Measurements from ENCODE around the gene MTHFR.

Gene MTHFR

GRCh38 chr1:11800756-11801433, 4.9 kb downstream of the MTHFR start:
- no CpG with 5 or more reads among the region's 21 CpGs for WGBS (ENCODE audit: extremely low coverage, insufficient coverage, insufficient read length)
- peaks cover 2% of the 10 kb centered on the region for H3K9me3 ChIP-seq (ENCODE audit: insufficient read depth, low read depth, low read length)
- H3K4me3 ChIP-seq (ENCODE audit: low read depth, low read length) = no peak overlapping the region
- no peak overlapping the region for H3K18ac ChIP-seq (ENCODE audit: low read length)
- no peak for DNase-seq
- H3K14ac ChIP-seq (ENCODE audit: low read length) = no peak overlapping the region
- H3K36me3 ChIP-seq (ENCODE audit: control insufficient read depth in 1 of 2, insufficient read depth in 2 of 2, low read length in 2 of 2) = peaks cover 12 to 25% of the 10 kb centered on the region in 2 experiments
- H3K9ac ChIP-seq (ENCODE audit: low read length) = no peak overlapping the region
- no peak overlapping the region for H4K12ac ChIP-seq (ENCODE audit: low read depth, low read length)
- no peak overlapping the region for H4K91ac ChIP-seq (ENCODE audit: low read depth, low read length)
- no peaks in the 10 kb centered on the region for H3K27me3 ChIP-seq (ENCODE audit: insufficient read depth, low read length)
- H2BK5ac ChIP-seq (ENCODE audit: low read depth, low read length, poor library complexity) = no peak overlapping the region
- H3K4me2 ChIP-seq (ENCODE audit: low read length) = no peak overlapping the region
- H2BK120ac ChIP-seq (ENCODE audit: insufficient read depth, low read length, poor library complexity) = no peak overlapping the region
- peaks cover 7% of the 10 kb centered on the region for H3K79me2 ChIP-seq (ENCODE audit: control insufficient read depth, insufficient read depth, low read length, poor library complexity)
- H3K4ac ChIP-seq (ENCODE audit: low read depth, low read length) = no peak overlapping the region
- H2AFZ ChIP-seq (ENCODE audit: insufficient read depth, low read length, poor library complexity) = no peak overlapping the region
- peaks cover 16 to 24% of the 10 kb centered on the region in 2 experiments for H3K4me1 ChIP-seq (ENCODE audit: control insufficient read depth in 1 of 2, insufficient read depth in 2 of 2, low read length in 2 of 2)
- peaks cover 18% of the 10 kb centered on the region for H3K79me1 ChIP-seq (ENCODE audit: low read length)
- H4K8ac ChIP-seq (ENCODE audit: low read depth, low read length) = no peak overlapping the region
- no peak overlapping the region for H2AK5ac ChIP-seq (ENCODE audit: low read length)
- no peak overlapping the region for H3K27ac ChIP-seq (ENCODE audit: low read depth, low read length)
- no peak overlapping the region for H2BK12ac ChIP-seq (ENCODE audit: low read length)
- no peak overlapping the region for H3K23ac ChIP-seq (ENCODE audit: low read length)

- Histone ChIP-seq H3K9ac (ENCODE audit: low read length) (no peak overlapping the region), H3K14ac (ENCODE audit: low read length) (no peak overlapping the region), H4K12ac (ENCODE audit: low read depth, low read length) (no peak overlapping the region), H2BK5ac (ENCODE audit: low read depth, low read length, poor library complexity) (no peak overlapping the region), H2BK12ac (ENCODE audit: low read length) (no peak overlapping the region), H3K27me3 (ENCODE audit: insufficient read depth, low read length) (no peaks in the 10 kb centered on the region), H4K8ac (ENCODE audit: low read depth, low read length) (no peak overlapping the region), H3K27ac (ENCODE audit: low read depth, low read length) (no peak overlapping the region), H3K79me2 (ENCODE audit: control insufficient read depth, insufficient read depth, low read length, poor library complexity) (peaks cover 5% of the 10 kb centered on the region), H3K18ac (ENCODE audit: low read length) (no peak overlapping the region), H2BK120ac (ENCODE audit: insufficient read depth, low read length, poor library complexity) (no peak overlapping the region), H2AK5ac (ENCODE audit: low read length) (no peak overlapping the region), H3K4me3 (ENCODE audit: low read depth, low read length) (no peak overlapping the region), H3K4ac (ENCODE audit: low read depth, low read length) (no peak overlapping the region), H3K23ac (ENCODE audit: low read length) (no peak overlapping the region), H3K4me1 (ENCODE audit: control insufficient read depth in 1 of 2, insufficient read depth in 2 of 2, low read length in 2 of 2) (peaks cover 16 to 24% of the 10 kb centered on the region in 2 experiments), H3K79me1 (ENCODE audit: low read length) (peaks cover 15% of the 10 kb centered on the region), H3K9me3 (ENCODE audit: insufficient read depth, low read depth, low read length) (peaks cover 2% of the 10 kb centered on the region), H2AFZ (ENCODE audit: insufficient read depth, low read length, poor library complexity) (no peak overlapping the region), H3K4me2 (ENCODE audit: low read length) (no peak overlapping the region), H3K36me3 (ENCODE audit: control insufficient read depth in 1 of 2, insufficient read depth in 2 of 2, low read length in 2 of 2) (peaks cover 15 to 29% of the 10 kb centered on the region in 2 experiments), H4K91ac (ENCODE audit: low read depth, low read length) (no peak overlapping the region)
- no CpG with 5 or more reads among the region's 8 CpGs for WGBS (ENCODE audit: extremely low coverage, insufficient coverage, insufficient read length)
- DNase-seq = no peak
These were observed 5.4 kb downstream of the MTHFR start for GRCh38 chr1:11800391-11800755.

GRCh38 chr1:11799896-11800295, 5.9 kb downstream of the MTHFR start:
- H4K12ac ChIP-seq (ENCODE audit: low read depth, low read length) = no peak overlapping the region
- no peak for DNase-seq
- no peak overlapping the region for H2BK5ac ChIP-seq (ENCODE audit: low read depth, low read length, poor library complexity)
- H3K27ac ChIP-seq (ENCODE audit: low read depth, low read length) = no peak overlapping the region
- H2AK5ac ChIP-seq (ENCODE audit: low read length) = no peak overlapping the region
- H2BK12ac ChIP-seq (ENCODE audit: low read length) = no peak overlapping the region
- no CpG with 5 or more reads among the region's 9 CpGs for WGBS (ENCODE audit: extremely low coverage, insufficient coverage, insufficient read length)
- H3K9ac ChIP-seq (ENCODE audit: low read length) = no peak overlapping the region
- H3K4ac ChIP-seq (ENCODE audit: low read depth, low read length) = no peak overlapping the region
- H3K18ac ChIP-seq (ENCODE audit: low read length) = no peak overlapping the region
- H3K79me1 ChIP-seq (ENCODE audit: low read length) = peaks cover 10% of the 10 kb centered on the region
- H3K4me1 ChIP-seq (ENCODE audit: control insufficient read depth in 1 of 2, insufficient read depth in 2 of 2, low read length in 2 of 2) = peaks cover 16 to 21% of the 10 kb centered on the region in 2 experiments
- peaks cover 20 to 33% of the 10 kb centered on the region in 2 experiments for H3K36me3 ChIP-seq (ENCODE audit: control insufficient read depth in 1 of 2, insufficient read depth in 2 of 2, low read length in 2 of 2)
- no peak overlapping the region for H2BK120ac ChIP-seq (ENCODE audit: insufficient read depth, low read length, poor library complexity)
- no peak overlapping the region for H4K8ac ChIP-seq (ENCODE audit: low read depth, low read length)
- no peak overlapping the region for H3K4me3 ChIP-seq (ENCODE audit: low read depth, low read length)
- H3K23ac ChIP-seq (ENCODE audit: low read length) = no peak overlapping the region
- H3K14ac ChIP-seq (ENCODE audit: low read length) = no peak overlapping the region
- H2AFZ ChIP-seq (ENCODE audit: insufficient read depth, low read length, poor library complexity) = no peak overlapping the region
- no peak overlapping the region for H4K91ac ChIP-seq (ENCODE audit: low read depth, low read length)
- no peaks in the 10 kb centered on the region for H3K27me3 ChIP-seq (ENCODE audit: insufficient read depth, low read length)
- H3K4me2 ChIP-seq (ENCODE audit: low read length) = no peak overlapping the region
- peaks cover under 1% of the 10 kb centered on the region for H3K79me2 ChIP-seq (ENCODE audit: control insufficient read depth, insufficient read depth, low read length, poor library complexity)
- H3K9me3 ChIP-seq (ENCODE audit: insufficient read depth, low read depth, low read length) = peaks cover 2% of the 10 kb centered on the region

GRCh38 chr1:11799099-11799498, 6.7 kb downstream of the MTHFR start:
- Histone ChIP-seq H3K79me1 (ENCODE audit: low read length) (peaks cover 9% of the 10 kb centered on the region), H3K27me3 (ENCODE audit: insufficient read depth, low read length) (no peaks in the 10 kb centered on the region), H4K12ac (ENCODE audit: low read depth, low read length) (no peak overlapping the region), H4K91ac (ENCODE audit: low read depth, low read length) (no peak overlapping the region), H2AK5ac (ENCODE audit: low read length) (no peak overlapping the region), H3K4me2 (ENCODE audit: low read length) (no peak overlapping the region), H3K14ac (ENCODE audit: low read length) (no peak overlapping the region), H3K18ac (ENCODE audit: low read length) (no peak overlapping the region), H3K9me3 (ENCODE audit: insufficient read depth, low read depth, low read length) (peaks cover 3% of the 10 kb centered on the region), H2BK12ac (ENCODE audit: low read length) (no peak overlapping the region), H3K27ac (ENCODE audit: low read depth, low read length) (no peak overlapping the region), H2BK5ac (ENCODE audit: low read depth, low read length, poor library complexity) (no peak overlapping the region), H3K36me3 (ENCODE audit: control insufficient read depth in 1 of 2, insufficient read depth in 2 of 2, low read length in 2 of 2) (peaks cover 25 to 41% of the 10 kb centered on the region in 2 experiments), H2BK120ac (ENCODE audit: insufficient read depth, low read length, poor library complexity) (no peak overlapping the region), H3K9ac (ENCODE audit: low read length) (no peak overlapping the region), H4K8ac (ENCODE audit: low read depth, low read length) (no peak overlapping the region), H2AFZ (ENCODE audit: insufficient read depth, low read length, poor library complexity) (no peak overlapping the region), H3K23ac (ENCODE audit: low read length) (no peak overlapping the region), H3K4me1 (ENCODE audit: control insufficient read depth in 1 of 2, insufficient read depth in 2 of 2, low read length in 2 of 2) (peaks cover 15 to 19% of the 10 kb centered on the region in 2 experiments), H3K4ac (ENCODE audit: low read depth, low read length) (no peak overlapping the region), H3K4me3 (ENCODE audit: low read depth, low read length) (no peak overlapping the region), H3K79me2 (ENCODE audit: control insufficient read depth, insufficient read depth, low read length, poor library complexity) (no peaks in the 10 kb centered on the region)
- no CpG with 5 or more reads among the region's 5 CpGs for WGBS (ENCODE audit: extremely low coverage, insufficient coverage, insufficient read length)
- no peak for DNase-seq

Data from trophoblast cell (in vitro differentiated cells and primary cell).